Prostate gland (tissue), 2 donors: ENCODE results near the gene ADARB2. TPM values are rescaled to one million over a fixed set of nuclear protein-coding genes. Genes with fewer than 3 reads are reported as not detected.
"Not testable (repeated sequence)": the region's sequence is repeated elsewhere in the genome, so short reads cannot be mapped to it uniquely, and the experiment has no call there.

Experiments
- DNase-seq: peaks from one replicate; pipeline ENCODE4 v3.0.0-alpha.2; 2019; ENCODE audit warnings: low spot score
- H3K27ac ChIP-seq, 2 donors: fragments of 200-600 bp; sonication (generic); 2 replicates each; pipeline ENCODE4 v1.5.1; 2017 to 2019
- H3K27me3 ChIP-seq: fragments of 200-600 bp; sonication (generic); replicated peaks from 2 replicates; pipeline ENCODE4 v1.5.1; 2019; ENCODE audit not compliant: insufficient read depth
- H3K36me3 ChIP-seq, 2 donors: fragments of 200-600 bp; sonication (generic); 1 replicate in 1 of 2; 2 replicates in 1 of 2; pipeline versions ENCODE4 v1.5.1 to v1.8.1; 2017 to 2019
- H3K4me1 ChIP-seq: fragments of 200-600 bp; sonication (generic); replicated peaks from 2 replicates; pipeline ENCODE4 v1.5.1; 2019
- H3K4me3 ChIP-seq, 2 donors: fragments of 200-600 bp; sonication (generic); 2 replicates each; pipeline ENCODE4 v1.5.1; 2017 to 2019
- H3K9me3 ChIP-seq: fragments of 200-600 bp; sonication (generic); 2 replicates; pipeline ENCODE4 v1.5.1; 2017
- POLR2A ChIP-seq: fragments of 450-650 bp; IDR thresholded peaks from one replicate; pipeline ENCODE4 v1.6.1; 2016; ENCODE audit warnings: antibody characterized with exemption, mild to moderate bottlenecking
- POLR2AphosphoS5 ChIP-seq: sonication (generic); formaldehyde crosslinking; IDR thresholded peaks from one replicate; pipeline ENCODE4 v1.6.1; 2017; ENCODE audit warnings: antibody characterized with exemption
- WGBS: methylation state at CpG from one replicate; pipeline ENCODE4 v1.1.5; 2018; 5-methylcytosine and 5-hydroxymethylcytosine counted together
- intact Hi-C: fragments of 100-400 bp; cut with DNase I; formaldehyde crosslinking; loops from one replicate; pipeline ENCODE4 v1.14.2; 2022
- total RNA-seq, 2 donors: library from RNA; depleted of rRNA; stranded (reverse); fragments of >200 nt; gene quantifications; one replicate each; pipeline ENCODE4 v1.1.0, GENCODE V29; 2016
- TF ChIP-seq, protein P1 (sequence below), 4 experiments: fragments of 200-600 bp in 2 of 4; fragments of 450-650 bp in 2 of 4; sonication (generic) in 2 of 4; IDR thresholded peaks; 1 replicate in 3 of 4; 2 replicates in 1 of 4; pipeline ENCODE4 v1.5.1; 2016 to 2019; ENCODE audit warnings: antibody characterized with exemption in 4 of 4, mild to moderate bottlenecking in 2 of 4, moderate library complexity in 2 of 4

ADARB2 gene
- total RNA-seq, 2 donors from 2014 or later: 0.36 to 10.5 TPM

DNA sequence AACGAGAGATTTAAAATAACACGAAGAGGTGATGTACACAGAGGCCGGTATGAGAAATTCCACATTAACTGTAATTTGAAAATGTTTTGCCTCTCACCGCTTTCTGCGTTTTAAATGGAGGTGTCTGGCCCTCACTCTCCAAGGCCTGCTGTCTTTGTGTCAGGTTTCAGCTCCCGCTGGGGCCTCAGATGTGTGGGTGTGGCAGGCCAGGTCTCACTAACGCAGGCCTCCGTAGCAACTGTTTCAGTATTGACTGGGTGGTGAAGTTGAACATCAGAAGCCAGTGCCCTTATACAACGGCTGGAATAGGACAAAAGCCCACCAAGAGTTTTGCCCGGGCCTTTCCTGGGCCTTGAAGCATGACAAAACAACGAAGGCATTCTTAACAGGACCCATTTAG lies 303.1 kb downstream of the ADARB2 start:
- H3K9me3 ChIP-seq: no peaks in the 10 kb centered on the region
- intact Hi-C loops: no loop called here
- DNase-seq: no peak
- H3K27me3 ChIP-seq: no peaks in the 10 kb centered on the region
- no peak overlapping the region for H3K27ac ChIP-seq
- no peak overlapping the region for H3K4me3 ChIP-seq
- 86% methylated on average over 11 of the region's 11 CpGs for WGBS
- TF ChIP-seq, protein P1, sequence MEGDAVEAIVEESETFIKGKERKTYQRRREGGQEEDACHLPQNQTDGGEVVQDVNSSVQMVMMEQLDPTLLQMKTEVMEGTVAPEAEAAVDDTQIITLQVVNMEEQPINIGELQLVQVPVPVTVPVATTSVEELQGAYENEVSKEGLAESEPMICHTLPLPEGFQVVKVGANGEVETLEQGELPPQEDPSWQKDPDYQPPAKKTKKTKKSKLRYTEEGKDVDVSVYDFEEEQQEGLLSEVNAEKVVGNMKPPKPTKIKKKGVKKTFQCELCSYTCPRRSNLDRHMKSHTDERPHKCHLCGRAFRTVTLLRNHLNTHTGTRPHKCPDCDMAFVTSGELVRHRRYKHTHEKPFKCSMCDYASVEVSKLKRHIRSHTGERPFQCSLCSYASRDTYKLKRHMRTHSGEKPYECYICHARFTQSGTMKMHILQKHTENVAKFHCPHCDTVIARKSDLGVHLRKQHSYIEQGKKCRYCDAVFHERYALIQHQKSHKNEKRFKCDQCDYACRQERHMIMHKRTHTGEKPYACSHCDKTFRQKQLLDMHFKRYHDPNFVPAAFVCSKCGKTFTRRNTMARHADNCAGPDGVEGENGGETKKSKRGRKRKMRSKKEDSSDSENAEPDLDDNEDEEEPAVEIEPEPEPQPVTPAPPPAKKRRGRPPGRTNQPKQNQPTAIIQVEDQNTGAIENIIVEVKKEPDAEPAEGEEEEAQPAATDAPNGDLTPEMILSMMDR (IDR thresholded peaks at IDR 0.05): no peak
- TF ChIP-seq POLR2AphosphoS5 (no peak), POLR2A (no peak)
- no peaks in the 10 kb centered on the region for H3K4me1 ChIP-seq
- no peaks in the 10 kb centered on the region for H3K36me3 ChIP-seq

DNA sequence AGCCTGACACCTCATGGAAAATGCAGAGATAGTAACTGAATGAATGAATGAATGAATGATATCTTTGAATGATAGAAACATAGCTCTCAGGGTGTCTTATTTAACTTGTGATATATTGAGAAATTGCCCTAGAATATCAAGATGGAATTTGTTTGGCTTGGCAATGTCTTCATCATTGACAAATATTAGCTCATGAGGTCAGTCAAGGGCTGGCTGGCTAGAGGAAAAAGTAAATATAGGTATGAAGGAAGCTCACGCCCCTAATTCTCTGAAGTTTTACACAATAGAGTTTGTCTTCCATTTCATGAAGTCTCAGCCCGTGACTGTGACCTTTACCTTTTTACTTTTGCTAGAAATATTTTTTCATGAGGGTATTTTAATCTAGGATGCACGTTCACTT lies 305.2 kb downstream of the ADARB2 start:
- TF ChIP-seq POLR2AphosphoS5: no peak
- no peak for TF ChIP-seq POLR2A
- TF ChIP-seq, protein P1 (IDR thresholded peaks at IDR 0.05): no peak
- Histone ChIP-seq H3K4me3 (no peak overlapping the region), H3K36me3 (no peaks in the 10 kb centered on the region), H3K27ac (no peak overlapping the region), H3K9me3 (no peaks in the 10 kb centered on the region), H3K4me1 (no peaks in the 10 kb centered on the region), H3K27me3 (no peaks in the 10 kb centered on the region)
- 44% methylated on average over 3 of the region's 3 CpGs for WGBS
- intact Hi-C loops: no loop called here
- DNase-seq: peak; percentile 19

DNA sequence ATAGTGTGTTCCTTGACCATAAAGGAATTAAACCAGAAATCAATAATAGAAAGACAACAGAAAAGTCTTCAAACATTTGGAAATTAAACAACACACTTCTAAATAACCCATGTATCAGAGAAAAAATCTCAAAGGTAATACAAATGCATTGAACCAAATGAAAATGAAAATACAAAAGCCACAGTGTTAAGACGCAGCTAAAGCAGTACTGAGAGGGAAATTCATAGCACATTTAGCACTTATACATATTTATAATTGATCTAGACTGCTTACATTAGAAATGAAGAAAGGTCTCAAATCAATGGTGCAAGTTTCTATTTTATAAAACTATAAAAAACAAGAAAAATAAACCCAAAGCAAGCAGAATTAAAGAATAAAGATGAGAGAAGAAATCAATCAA lies 306.1 kb downstream of the ADARB2 start:
- intact Hi-C loops: no loop called here
- H3K36me3 ChIP-seq: no peaks in the 10 kb centered on the region
- 95% methylated on average over 1 of the region's 1 CpG for WGBS
- no peak overlapping the region for H3K4me3 ChIP-seq
- TF ChIP-seq, protein P1 (IDR thresholded peaks at IDR 0.05): no peak
- TF ChIP-seq POLR2AphosphoS5: no peak
- no peak for TF ChIP-seq POLR2A
- H3K27me3 ChIP-seq: no peaks in the 10 kb centered on the region
- DNase-seq: no peak
- no peaks in the 10 kb centered on the region for H3K4me1 ChIP-seq
- no peak overlapping the region for H3K27ac ChIP-seq
- no peaks in the 10 kb centered on the region for H3K9me3 ChIP-seq

DNA sequence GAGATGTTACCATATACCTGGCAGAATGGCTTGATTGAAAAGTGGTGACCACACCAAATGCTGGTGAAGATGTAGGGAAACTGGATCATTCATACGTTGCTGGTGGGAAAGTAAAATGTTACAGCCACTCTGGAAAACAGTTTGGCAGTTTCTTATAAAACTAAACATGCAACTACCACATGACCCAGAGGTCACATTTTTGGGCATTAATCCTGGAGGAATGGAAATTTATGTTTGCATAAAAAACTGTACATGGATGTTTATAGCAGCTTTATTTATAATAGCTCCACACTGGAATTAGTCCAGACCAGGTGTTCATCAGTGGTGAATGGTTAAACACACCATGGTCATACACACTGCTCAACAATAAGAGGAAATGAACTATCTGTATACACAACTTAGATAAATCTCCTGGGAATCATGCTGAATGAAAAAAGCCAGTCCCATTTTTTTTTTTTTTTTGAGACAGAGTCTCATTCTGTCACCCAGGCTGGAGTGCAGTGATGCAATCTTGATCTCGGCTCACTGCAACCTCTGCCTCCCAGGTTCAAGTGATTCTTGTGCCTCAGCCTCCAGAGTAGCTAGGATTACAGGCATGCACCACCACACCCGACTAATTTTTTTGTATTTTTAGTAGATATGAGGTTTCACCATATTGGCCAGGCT lies 309.7 kb downstream of the ADARB2 start:
- H3K9me3 ChIP-seq, H3K27me3 ChIP-seq, H3K4me1 ChIP-seq, intact Hi-C loops, H3K36me3 ChIP-seq, H3K27ac ChIP-seq, H3K4me3 ChIP-seq, DNase-seq: not testable (repeated sequence)
- 62% methylated on average over 3 of the region's 3 CpGs for WGBS

DNA sequence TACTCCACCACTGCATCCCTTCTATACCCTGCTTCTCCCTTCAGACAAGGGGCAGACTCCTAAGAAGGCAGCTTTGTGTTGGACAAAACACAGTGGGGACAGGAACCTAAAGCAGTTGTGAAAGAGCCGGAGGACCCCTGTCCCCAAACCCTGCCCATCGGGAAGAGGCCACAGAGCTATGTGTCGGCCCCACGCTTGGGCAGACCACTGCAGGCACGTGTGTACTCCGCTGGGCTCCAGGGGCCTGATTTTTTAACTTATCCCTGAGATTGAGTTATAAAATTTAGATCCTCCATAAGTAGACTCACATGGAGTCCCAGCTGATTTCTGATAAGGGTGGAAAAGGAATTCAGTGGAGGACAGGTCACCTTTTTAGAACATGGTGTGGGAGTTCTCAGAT lies 310.5 kb downstream of the ADARB2 start:
- no peak overlapping the region for H3K4me3 ChIP-seq
- no peak for DNase-seq
- no peaks in the 10 kb centered on the region for H3K9me3 ChIP-seq
- no peak overlapping the region for H3K27ac ChIP-seq
- no peaks in the 10 kb centered on the region for H3K4me1 ChIP-seq
- intact Hi-C loops: no loop called here
- H3K27me3 ChIP-seq: no peaks in the 10 kb centered on the region
- H3K36me3 ChIP-seq: no peaks in the 10 kb centered on the region
- TF ChIP-seq POLR2A: no peak
- no peak for TF ChIP-seq POLR2AphosphoS5
- TF ChIP-seq, protein P1 (IDR thresholded peaks at IDR 0.05): no peak
- whole genome bisulfite sequencing: 90% methylated on average over 6 of the region's 6 CpGs
